Glomerular visceral epithelial cell (primary cell): ENCODE results near the gene MMP8.
"Not testable (repeated sequence)": the region's sequence is repeated elsewhere in the genome, so short reads cannot be mapped to it uniquely, and the experiment has no call there.

Source experiments
- DNase-seq: peaks from one replicate; pipeline ENCODE4 v3.0.0-alpha.2; 2016; ENCODE audit errors: extremely low spot score

MMP8 gene, protein sequence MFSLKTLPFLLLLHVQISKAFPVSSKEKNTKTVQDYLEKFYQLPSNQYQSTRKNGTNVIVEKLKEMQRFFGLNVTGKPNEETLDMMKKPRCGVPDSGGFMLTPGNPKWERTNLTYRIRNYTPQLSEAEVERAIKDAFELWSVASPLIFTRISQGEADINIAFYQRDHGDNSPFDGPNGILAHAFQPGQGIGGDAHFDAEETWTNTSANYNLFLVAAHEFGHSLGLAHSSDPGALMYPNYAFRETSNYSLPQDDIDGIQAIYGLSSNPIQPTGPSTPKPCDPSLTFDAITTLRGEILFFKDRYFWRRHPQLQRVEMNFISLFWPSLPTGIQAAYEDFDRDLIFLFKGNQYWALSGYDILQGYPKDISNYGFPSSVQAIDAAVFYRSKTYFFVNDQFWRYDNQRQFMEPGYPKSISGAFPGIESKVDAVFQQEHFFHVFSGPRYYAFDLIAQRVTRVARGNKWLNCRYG

DNA sequence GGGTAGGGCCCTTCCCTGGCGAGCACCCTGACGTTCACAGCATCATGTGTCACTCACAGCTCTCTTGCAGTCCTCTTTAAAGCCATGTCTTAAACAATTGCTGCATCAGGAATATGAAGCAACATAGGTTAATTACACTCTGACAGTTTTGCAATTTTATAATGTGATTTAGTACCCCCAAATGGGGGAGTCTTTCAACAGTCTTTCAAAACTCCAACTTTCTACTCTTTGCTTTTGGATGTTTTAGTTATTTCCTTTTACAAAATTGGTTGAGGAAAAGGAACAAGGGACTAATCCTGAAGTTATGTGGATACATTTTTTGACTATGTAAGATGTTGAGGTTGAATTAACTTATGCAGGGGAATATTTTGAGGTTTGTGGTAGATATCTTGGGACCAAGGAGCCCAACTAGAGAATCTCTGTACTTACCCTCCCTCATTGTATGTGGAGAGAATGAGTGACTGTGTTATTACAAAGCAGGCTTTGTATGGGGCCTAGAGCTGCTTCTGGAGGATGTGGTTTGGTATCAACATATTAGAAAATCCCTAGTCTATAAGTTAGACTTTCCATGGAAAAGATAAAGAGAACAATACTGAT lies at the start of gene MMP8:
Gene MMP8 (minus strand): TSS at position 51 of the 597 bp plus-strand sequence. CDS start 99 bp downstream, outside the sequence.
- DNase-seq: no peak

DNA sequence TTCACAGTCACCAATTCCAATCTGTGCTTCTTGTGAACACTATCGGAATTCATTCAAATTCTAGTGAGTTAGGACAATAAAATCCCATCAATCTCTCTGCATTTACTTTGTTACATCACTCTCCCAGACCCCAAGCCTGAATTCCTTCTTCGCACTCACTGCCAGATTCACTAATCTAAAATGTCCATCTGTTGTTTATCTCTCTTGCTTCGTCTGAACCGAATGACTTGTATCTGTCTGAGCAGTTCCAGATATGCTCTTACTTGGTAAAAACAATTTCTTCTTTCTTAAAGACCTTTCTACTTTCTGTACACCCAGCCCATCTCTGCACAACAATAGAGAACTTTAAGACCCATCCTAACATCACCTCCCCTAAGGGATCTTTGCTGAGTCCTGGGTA lies 48.6 kb upstream of the MMP8 start:
- no peak for DNase-seq

DNA sequence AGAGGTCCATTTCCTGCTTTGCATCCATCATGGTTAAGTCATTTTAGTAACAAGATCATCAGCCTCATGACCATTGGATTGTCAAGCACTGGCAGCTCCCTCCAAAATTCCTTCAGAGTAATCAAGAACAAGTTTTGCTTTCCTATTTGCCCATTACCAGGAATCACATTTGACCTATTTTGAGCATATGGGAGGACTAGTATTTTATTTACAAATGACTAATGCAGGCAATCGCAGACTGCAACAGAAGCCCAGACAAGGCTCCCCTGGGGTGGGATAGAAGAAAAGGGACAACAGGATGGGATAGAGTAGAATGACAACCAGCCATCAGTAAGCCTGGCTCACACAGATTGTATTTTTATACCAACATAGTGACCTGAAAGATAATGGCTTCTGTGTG lies 46.6 kb upstream of the MMP8 start:
- no peak for DNase-seq

DNA sequence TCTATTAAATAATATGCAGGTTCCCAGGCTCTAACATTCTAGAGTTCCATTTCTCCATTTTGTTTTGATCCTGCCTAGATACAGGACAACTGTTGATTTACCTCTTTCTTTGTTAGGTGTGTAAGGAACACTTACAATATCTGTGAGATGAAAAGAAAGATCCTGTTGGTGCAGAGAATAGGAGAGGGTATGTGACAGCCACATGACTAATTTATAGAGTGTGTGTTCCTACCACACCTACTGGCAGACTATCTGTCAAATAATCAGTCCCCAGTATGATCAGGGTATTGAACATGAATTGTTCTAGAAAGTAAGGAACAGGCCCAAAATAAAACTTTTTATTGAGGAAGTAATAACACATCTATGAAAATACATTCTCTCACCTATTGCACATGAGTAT lies 45.4 kb upstream of the MMP8 start:
- no peak for DNase-seq

DNA sequence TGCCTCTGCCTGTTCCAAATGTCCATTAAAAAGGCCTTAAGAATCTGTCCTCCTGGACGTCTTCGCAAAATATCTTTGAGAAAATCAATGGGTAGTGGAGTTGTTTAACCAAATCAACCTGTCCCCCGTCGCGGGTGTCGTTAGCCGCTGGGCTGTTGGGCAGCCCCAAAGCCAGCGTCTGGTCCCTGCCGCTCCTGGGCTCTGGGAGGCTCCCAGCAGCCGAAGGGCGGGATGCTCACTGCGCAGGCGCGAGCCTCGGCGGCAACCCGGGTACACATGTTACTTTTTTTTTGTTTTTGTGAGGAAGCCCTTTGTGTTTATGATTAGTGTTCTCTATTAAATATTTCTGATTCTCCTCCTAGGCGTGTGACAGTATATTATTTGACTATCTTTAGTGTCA lies 43.0 kb upstream of the MMP8 start:
- DNase-seq: no peak

DNA sequence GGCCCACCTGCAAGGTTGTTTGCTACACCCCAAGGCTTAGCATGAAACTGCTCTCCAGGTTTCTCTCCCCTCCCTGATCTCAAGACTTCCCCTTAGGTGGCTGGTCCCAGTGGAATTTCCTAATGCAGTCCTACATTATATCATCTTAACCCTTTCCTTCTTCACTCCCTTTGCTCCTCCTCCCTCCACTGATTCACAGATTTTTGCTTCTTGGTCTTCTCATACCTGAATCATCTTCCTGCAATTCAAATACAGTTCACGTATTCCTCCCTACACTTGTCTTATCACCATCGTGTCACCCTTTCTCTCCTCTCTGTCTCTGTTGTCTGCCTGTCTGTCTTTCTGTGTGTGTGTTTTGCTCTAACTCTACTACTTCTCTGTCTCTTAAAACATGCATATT lies 38.7 kb upstream of the MMP8 start:
- DNase-seq: peak; percentile 2

DNA sequence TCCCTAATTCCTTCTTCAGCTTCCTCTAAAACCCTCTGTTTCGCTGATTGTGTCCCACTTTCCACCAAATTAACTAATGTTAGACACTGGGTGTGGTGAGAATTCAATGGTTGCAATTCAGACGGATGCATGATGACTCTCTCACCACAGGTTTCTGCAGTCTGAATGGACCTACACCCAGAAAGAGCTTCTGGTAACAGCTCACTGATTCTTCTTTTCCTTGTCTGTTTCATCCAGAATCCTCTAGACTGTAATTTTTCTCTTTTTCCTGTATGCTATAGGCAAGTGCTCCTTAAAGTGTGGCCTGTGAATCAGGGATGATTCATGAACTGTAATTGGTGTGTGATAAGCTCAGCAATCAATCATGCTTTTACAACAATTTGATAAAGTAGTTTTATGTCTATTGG lies 37.6 kb upstream of the MMP8 start:
- peak; percentile 64 for DNase-seq

DNA sequence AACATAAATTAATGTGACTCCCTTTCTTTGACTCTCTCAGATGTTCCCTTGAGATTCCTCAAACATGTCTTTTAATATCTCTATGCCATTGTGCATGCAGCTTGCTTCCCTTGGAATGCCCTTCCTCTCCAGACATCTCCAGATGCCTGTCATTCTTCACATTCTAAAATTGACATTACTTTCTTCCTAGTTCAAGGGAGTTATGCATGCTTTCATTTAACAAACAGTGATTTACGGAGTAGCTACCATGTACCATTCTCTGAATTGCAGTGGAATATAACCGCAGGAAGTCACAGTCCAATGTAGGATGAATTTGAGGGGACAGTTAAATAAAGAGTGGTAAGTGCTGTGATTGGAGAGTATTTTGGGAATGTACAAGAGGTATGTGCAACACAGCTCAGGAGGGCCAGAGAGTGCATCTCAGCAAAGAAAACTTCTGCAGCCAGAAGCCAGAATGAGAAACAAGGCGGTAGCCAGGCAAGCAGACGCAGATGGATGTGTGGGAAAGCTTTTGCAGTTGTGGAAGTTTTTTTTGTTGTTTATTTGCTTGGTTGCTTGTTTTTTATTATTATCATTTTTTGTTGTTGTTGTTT lies 37.0 kb upstream of the MMP8 start:
- DNase-seq: peak; percentile 48

DNA sequence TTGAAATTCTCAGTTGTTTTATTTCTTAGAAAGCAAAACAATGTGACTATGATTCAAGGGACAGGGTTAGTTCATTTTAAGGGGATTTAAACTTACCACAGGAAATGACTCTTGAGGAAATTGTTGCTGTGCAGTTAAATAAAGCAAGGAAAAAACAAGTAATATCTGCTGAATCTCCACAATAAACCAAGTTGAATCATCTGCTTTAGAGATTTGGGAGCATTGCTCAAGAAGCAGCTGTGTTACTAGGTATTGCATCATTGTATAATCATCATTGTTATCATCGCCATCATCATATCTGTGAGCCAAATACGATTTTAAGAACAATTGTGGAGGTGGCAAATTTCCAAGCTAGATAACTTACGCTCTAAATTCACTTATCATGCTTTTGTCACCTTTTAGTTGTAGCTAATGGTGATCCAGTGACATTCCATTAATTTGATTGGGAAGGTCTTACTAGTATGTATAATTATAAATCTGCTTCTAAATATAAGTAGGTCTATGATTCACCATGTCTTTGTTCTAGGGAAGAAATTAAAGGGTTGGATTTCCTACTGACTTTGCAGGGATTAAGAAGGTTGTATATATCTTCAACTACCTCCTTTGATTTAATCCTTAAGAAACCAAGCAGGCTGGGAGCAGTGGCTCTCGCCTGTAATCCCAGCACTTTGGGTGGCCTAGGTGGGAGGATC lies 35.7 kb upstream of the MMP8 start:
- DNase-seq: peak; percentile 60

DNA sequence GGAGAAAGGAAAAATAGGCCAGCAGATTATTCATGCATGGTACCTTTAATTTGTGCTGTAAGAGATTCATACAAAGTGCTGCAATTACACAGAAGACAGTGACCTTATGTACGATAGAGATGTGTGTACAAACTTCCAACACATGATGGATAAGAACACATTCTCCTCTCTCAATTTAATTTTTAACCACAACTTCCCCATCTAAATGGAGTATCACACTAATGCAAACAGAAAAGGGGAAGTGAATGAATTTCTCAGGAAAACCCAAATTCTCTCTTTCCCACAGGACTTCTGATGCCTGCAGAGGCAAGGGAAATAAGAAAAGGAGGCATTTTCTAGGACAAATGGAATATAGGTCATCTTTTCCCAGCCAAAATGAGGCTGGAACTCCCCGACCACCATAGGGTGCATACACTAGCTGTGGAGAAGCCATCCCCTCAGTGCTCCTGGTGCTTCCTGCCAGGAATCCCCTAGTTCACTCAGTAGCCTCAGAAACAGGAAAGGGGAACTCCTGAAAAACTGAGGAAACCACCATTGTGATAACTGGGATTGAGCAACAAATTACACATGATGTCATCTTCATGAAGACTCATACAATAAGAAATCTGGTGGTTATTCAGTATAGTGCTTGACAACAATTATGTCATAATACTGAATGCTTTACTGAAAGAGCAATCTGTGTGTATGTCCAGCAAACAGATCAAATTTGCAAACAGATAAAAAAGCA lies 33.2 kb upstream of the MMP8 start:
- peak; percentile 48 for DNase-seq

DNA sequence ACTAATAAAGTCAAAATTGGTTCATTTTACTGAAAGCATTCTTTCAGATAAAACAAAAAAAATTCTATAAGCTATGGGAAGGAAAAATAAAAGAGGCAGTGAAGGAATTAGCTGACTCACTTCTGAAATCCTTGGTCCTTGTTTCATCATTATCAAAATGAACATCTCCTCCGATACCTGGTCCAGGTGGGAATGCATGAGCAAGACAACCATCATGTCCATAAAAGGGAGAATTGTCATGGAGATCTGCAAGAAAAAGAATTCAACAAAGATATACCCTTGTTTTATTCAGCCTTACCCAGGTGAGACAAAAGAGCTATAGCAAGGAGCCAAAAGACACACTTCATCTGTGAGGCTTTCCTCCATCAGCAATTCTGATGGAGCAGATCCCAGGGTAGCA lies 28.5 kb upstream of the MMP8 start:
- no peak for DNase-seq

DNA sequence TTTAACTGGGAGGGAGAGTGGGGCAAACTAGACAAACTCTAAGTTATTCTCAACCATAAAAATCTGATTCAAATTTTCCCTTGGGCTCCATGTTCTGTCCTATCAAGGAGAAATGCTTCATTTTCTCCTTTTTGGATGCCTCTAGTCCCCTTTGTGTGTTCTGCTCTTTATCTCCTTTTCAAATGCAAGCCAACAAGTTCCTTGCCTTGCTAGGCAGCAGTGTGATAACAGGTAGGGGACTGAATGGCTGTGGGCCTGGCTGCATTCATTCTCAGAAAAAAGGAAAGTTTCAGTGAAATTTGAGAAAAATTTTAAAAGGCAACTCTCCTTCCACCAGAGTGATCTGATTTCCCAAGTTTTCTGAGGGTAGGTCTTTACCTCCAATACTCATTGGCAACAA lies 26.9 kb upstream of the MMP8 start:
- no peak for DNase-seq

DNA sequence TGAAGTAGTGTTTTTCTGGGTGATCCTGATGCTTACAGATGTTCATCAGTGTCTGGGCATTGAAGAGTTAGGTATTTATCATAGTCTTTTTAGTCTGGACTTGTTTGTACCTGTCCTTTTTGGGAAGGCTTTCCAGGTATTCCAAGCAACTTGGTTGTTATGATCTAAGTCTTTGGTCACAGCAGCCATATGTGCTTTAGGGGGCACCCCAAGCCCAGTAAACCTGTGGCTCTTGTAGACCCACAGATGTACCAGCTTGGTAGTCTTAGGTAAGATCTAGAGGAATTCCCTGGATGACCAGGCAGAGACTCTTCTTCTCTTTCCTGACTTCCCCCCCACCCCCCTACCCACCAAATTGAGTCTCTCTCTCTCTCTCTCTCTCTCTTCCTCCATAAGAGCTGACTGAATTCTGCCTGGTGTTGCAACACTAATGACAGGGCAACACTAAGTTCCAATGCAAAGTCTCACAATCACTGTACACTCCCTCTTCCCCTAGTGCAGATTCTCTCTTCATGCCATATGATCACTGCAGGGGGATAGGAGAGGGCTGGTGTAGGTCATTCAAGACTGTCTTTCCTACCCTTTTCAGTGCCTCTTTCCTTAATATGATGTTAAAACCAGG lies 24.5 kb upstream of the MMP8 start:
- DNase-seq: no peak

DNA sequence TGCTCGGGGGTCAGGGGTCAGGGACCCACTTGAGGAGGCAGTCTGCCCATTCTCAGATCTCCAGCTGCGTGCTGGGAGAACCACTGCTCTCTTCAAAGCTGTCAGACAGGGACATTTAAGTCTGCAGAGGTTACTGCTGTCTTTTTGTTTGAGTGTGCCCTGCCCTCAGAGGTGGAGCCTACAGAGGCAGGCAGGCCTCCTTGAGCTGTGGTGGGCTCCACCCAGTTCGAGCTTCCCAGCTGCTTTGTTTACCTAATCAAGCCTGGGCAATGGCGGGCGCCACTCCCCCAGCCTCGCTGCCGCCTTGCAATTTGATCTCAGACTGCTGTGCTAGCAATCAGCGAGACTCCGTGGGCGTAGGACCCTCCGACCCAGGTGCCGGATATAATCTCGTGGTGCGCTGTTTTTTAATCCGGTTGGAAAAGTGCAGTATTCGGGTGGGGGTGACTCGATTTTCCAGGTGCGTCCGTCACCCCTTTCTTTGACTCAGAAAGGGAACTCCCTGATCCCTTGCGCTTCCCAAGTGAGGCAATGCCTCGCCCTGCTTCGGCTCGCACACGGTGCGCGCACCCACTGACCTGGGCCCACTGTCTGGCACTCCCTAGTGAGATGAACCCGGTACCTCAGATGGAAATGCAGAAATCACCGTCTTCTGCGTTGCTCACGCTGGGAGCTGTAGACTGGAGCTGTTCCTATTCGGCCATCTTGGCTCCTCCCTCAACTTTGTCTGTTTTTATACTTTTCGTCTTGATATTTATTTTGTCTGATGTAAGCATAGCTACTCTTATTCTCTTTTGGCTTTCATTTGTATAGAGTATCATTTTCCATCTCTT lies 22.2 kb upstream of the MMP8 start:
- DNase-seq: not testable (repeated sequence)

DNA sequence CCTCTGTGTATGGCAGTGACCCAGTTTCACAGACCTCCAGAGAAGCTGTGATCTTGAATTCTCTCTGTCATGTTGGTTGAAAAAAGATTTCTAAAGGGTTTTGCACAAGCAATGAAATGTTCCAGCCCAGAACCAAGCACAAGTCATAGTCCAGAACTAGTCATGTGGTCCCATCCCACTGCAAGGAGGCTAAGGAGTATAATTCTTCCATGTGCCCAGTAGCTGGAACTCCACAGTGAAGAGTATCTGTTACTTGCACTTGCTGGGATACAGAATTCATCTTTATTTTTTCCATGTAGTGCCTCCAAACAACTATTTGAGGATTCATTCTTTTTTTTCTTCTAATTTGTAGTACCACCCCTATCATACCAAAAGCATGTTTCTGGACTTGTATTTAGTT lies 9.9 kb upstream of the MMP8 start:
- DNase-seq: no peak

DNA sequence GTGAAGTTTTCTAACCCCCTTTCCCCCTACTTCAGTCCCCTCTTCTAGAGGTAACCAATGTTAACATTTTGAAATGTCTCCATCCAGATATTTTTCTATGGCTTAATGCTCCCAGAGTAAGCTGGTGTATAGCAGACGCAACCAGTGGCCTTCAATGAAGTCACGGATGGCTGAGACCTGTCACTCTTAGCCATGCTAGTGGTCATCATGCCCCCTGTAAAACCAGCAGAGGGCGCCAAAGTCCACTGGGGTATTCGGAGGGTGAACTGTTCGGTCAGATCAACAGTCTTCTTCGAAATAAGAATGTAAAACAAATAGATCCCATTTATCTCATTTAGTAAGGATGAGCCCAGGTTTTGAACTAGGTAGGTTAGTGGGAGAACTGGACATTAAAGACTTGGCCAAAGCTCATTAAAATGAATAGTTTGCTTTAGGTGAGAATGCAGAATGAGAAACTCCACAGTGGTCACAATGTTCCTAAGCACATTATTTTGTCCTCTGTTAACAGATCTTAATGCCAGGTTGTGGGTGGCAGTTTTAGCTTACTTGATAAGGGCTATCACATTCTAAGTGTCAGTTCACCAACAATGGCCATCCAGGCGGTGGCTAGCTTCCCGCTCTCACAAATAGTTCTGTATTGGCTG lies 8.6 kb upstream of the MMP8 start:
- DNase-seq: peak; percentile 65

DNA sequence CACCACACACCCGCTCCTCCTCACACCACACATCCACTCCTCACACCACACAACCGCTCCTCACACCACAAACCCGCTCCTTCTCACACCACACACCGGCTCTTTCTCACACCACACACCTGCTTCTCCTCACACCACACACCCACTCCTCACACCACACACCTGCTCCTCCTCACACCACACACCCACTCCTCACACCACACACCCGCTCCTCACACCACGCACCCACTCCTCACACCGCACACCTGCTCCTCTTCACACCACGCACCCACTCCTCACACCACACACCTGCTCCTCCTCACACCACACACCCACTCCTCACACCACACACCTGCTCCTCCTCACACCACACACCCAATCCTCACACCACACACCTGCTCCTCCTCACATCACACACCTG lies 6.2 kb upstream of the MMP8 start:
- not testable (repeated sequence) for DNase-seq

DNA sequence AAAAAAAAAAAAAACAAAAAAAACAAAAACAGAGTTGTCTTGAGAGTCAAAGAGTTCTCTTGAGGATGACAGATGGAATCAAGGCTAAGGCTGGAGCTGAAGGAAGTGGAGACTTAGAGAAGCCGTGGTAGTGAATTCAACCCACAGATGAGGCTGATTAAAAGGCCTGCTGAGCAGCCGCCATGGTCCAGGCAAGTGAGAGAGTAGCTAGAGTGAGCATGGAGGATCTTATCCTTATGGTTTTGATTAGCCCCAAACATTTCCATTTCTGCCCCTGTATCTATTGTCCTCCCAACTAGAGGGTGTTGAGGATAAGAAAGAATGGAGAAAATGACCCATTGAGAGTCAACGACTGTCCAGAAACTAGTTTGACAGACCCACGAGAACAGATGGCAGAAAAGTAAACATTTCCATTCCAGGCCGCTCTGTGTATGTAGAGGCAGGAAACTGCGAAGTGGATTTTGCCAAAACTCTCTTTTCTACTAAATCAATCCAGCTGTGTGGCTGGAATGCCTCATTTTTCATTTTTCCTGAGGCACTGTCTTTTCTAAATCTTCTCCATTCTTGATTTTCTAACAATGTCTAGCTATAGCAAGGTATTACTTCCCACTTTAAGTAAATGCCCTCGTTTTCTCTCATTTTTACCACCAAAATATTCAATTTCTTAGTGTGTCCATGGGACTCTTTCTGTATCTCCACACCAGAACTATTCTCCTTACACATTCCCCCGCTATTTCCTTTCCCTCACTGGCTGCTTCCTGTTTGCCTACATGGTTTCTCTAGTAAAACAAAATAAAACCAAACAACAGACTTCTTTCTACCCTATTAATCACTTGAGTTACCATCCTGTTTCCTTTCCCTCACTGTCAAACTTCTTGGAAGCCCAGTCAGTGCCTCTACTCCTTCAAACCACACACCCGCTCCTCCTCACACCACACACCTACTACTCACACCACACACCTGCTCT lies 5.4 kb upstream of the MMP8 start:
- no peak for DNase-seq

DNA sequence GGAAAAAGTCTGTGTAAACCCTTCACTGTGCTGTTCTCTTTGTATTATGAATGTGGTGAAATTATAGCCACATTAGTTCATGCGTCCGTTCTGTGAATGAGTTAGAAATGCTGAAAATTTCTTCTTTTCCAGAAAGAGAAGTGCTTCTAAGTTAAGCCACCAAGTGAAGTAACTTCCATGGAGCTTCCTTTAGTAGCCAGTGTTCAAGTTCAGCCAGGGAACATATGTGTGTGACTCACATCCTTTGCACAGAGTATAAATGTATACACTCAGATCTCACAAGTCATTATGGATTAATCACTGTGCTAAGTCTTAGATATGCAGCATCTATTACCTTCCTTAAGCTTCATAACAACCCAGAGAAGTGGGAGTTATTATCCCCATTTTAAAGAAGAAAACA lies 3.1 kb upstream of the MMP8 start:
- DNase-seq: no peak
